Activated CD4-positive, alpha-beta T cell treated with anti-CD3 and anti-CD28 coated beads, Interleukin-2, Interleukin-6, amounts not matched to agents 100 ng/mL and 50 ng/mL, durations not matched to agents 16 hours and 8 hours (primary cell): ENCODE data around the gene MYL6B.
A peak's percentile ranks its signal among the peaks of the same experiment; 100 is the strongest.

Experiments
- DNase-seq: peaks from one replicate; pipeline ENCODE4 v3.0.0-alpha.2; 2020

Gene MYL6B

DNA sequence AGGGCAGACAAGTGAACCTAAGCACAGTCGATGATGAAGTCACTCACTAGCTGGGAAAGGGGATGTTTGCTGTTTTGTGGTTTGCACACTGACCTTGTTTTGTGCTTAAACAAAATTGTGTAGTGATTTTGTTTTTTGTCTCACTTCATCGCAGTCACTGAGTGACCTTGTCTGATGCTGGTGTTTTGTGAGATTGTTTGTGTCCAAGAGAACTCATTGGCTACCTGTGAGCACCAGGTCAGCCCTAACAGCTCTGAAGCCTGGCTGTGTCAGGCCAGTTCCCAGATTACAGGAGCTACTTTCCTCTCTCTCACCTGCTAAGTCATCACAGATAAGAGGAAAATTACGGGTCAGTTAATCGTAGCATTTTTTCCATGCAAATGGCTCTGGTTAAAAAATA lies 28.3 kb upstream of the MYL6B start:
- no peak for DNase-seq

DNA sequence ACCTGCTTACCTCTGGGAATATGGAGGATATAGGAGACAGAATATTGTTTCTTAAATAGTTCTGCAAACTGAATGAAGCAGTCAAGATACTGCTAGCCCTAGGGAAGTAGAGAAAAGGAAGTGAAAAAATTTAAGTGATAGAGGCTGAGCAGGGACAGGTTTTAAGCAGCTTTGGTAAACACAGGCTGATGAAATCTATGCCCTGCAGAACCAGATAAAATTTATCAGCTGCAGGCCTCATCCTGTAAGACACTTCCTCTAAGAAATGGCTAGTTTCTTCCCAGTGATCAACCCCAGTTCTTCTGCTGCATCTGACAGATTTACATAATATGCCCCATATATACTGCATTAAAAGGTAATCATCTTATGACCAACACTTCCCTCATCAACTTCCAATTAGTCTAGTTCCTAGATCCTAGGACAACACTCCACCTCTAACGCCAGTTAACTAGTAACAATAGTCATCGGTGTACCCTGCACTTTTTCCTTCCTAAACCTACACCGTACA lies 25.6 kb upstream of the MYL6B start:
- DNase-seq, result no peak

GRCh38 chr12:56127485-56127887 lies 24.9 kb upstream of the MYL6B start:
- DNase-seq, result no peak

DNA sequence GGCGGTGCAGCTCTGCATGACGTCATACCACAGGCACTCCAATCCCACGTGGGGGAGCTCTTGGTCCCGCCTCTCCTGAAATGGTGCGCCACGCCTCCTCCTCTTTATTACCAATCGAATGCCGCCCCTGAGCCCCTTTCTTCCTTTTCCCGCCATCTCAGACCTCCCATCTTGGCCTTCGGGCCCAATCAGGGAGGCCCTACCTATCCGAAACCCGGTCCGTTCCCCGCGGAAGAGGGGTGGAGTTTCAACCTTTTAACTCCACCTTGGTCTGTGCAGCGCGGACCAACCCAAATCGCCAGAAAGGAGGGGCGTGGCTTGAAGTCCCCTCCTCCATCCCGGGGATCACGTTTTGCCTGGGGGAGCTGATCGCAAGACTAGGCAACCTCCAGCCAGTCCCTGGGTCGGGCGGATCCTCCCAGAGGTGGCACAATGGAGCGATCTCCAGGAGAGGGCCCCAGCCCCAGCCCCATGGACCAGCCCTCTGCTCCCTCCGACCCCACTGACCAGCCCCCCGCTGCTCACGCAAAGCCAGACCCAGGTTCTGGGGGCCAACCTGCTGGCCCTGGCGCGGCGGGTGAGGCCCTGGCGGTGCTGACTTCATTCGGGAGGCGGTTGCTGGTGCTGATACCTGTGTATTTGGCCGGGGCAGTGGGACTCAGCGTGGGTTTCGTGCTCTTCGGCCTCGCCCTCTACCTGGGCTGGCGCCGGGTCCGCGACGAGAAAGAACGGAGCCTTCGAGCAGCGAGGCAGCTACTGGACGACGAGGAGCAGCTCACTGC lies 24.3 kb upstream of the MYL6B start, which contains the start of gene ESYT1:
Gene ESYT1, plus strand, starts transcription at position 380 of the 782 bp plus-strand sequence. Its CDS starts 53 bp downstream, at position 433.
- DNase-seq, result peak; percentile 100

GRCh38 chr12:56128670-56129205 lies 23.6 kb upstream of the MYL6B start:
- DNase-seq, result no peak

- peak; percentile 85 for DNase-seq
These were observed 23.0 kb upstream of the MYL6B start for GRCh38 chr12:56129206-56129941.

GRCh38 chr12:56129942-56130495 lies 22.4 kb upstream of the MYL6B start:
- DNase-seq, result no peak

DNA sequence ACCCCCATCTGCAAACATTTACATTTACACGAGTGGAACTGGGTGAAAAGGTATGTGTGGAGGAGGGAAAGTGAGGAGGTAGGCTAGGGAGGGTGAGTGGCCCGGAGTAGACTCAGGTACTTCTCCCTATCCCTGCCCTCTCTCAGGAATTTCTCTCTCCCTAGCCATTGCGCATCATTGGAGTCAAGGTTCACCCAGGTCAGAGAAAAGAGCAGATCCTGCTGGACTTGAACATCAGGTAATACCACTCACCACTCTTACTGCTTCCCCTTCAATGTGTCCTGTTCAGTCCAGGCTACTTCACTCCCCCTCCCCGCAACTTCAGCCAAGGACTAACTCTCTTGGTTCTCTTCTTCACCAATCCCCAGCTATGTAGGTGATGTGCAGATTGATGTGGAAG lies 21.5 kb upstream of the MYL6B start:
- DNase-seq, result no peak

GRCh38 chr12:56134897-56135296 lies 17.5 kb upstream of the MYL6B start:
- DNase-seq, result no peak

- no peak for DNase-seq
These were observed 14.4 kb upstream of the MYL6B start for GRCh38 chr12:56137853-56138571.

GRCh38 chr12:56141946-56142784 lies 10.2 kb upstream of the MYL6B start:
- DNase-seq, result no peak

DNA sequence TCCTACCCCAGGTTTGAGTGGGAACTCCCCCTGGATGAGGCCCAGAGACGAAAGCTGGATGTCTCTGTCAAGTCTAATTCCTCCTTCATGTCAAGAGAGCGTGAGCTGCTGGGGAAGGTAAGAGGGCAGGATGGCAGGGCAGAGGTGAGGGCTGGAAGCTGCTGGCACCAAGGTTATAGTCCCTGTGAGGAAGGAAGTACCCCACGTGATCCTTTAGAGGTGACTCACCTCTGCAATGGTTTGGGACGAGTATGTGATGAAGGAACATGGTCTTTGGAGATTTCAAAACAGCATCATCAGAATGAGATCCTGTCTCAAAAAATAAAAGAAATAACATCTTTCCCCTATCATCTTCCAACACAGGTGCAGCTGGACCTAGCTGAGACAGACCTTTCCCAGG lies 9.2 kb upstream of the MYL6B start:
- DNase-seq, result no peak

- no peak for DNase-seq
These were observed 8.5 kb upstream of the MYL6B start for GRCh38 chr12:56143870-56144269.

DNA sequence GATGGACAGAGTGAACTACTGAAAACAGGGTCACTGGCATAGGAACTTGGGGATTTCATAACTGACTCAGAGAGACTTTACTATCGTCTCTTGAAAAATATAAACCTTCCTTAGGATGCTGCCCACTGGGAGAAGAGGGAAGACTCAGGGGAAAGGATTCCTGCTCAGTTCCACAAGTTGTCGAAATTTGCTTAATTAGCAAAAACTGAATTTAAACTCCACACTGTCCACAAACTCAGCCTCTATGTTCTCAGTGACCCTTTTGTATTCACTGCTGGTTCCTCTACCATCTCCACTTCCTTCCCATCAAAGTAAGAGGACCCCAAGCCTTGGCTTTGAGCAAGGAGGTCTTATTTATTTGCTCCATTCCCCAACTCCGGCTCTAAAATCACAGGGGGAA lies 7.2 kb upstream of the MYL6B start:
- DNase-seq, result no peak

- DNase-seq, result no peak
These were observed 5.6 kb upstream of the MYL6B start for GRCh38 chr12:56146492-56147460.

DNA sequence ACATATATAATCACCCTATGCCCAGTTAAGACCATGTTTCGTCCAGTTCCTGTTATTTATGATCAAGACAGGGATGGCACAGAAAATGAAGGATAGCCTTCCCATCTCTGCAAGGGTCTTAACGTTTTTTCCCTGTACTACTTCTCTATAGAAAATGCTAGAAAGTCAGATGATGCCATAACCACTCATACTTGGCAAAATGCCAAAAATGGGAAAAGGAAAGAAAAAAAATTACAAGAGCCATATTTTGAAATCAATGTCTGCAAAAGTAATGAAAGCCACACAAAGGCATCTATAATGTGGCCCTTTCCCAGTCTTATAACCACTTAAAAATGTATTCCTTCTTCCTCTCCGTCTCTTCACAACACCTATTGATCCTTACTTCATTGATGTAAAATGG lies 1.8 kb upstream of the MYL6B start:
- DNase-seq, result no peak

DNA sequence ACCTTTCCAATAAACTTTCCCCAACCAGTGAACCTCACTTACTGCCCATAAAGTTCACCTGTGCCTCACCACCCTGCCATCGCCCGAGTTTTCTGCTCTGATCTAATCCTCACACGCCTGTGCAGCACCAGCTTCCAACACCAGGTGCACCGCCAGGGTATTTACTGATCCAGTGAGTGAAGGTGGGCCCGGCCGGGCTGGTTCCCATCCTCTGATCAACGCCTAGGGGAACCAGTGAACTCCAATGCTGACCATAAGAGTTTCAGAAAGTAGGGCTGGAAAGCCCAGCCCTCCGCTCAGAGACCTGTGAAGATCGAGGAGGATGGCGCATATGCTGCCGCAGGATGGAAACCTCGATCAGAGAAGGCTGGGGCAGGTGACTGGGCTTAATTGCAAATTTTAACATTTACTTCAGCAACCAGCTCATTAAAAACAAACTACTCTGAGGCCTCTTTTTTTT lies 685 bp upstream of the MYL6B start:
- DNase-seq, result peak; percentile 79

DNA sequence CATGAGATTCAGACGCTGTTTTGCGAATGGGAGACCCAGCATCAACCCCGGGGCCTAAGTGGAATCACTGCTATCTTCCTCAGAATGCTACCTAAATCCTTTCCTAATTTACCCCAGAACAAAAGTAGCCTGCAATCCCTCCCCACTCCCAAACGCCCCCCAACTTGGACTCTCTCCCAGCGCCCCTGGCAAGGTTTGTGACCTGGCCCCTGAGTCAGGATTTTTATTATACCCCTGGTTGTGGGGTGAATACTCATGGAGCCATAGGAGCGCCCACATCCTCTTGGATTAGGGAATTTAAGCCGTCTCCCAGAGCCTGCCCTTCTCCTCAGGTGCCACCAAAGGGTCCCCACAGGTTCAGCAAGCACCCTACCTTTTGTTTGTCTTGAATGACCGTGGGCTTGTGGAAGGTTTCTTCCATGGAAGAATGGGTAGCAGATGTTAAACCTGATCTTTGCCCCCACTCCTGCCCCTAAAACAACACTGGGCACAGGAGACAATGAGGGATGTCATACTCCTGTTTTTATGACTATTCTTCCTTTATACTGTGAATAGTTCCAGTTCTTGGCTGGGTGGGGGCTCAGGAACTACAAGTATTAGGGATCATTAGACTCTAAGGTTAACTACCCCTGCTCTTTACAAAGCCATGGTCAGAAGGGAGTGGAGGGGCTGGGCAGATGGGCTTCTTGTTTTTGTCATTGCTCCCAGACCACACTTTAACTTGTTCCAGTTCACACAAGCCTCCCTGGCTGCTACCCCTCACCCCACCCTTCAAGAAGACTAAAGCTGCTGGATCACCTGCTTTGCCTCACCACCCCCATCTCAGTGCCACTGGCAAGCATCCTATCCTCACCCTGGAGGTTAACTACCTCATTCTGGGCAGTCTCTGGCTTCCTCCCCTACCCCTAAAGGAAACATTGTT lies 630 bp downstream of the MYL6B start:
- no peak for DNase-seq

DNA sequence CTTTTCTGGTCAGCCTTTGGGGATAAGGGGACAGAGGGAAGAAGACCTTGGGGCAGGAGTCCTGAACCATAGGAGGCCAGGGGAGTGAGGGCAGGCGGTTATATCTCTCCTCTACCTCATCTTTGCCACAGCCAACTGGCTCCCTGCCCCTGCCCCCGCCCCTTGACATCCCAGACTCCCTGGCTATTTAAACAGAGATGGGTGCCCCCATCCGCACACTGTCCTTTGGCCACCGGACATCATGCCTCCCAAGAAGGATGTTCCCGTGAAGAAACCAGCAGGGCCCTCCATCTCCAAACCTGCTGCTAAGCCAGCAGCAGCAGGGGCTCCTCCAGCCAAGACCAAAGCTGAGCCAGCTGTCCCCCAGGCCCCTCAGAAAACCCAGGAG lies 1.3 kb downstream of the MYL6B start:
- DNase-seq, result no peak
